ENCODE data around the gene UQCC3. TPM values are rescaled to one million over a fixed set of nuclear protein-coding genes. Genes with fewer than 3 reads are reported as not detected.
A peak's percentile ranks its signal among the peaks of the same experiment; 100 is the strongest.

The UQCC3 gene
- total RNA-seq, 2 donors from 2014 or later: 5.6 to 7.1 TPM

GRCh38 chr11:62709247-62710000, 38.0 kb downstream of the UQCC3 start:
- Mint-ChIP-seq H3K4me3 (peak overlapping the region; percentile 89), H3K9me3 (no peaks in the 10 kb centered on the region), H3K27me3 (ENCODE audit: low read depth) (no peaks in the 10 kb centered on the region), H3K36me3 (ENCODE audit: insufficient read depth in 2 of 2) (peaks cover 0 to 17% of the 10 kb centered on the region in 2 donors), H3K4me1 (ENCODE audit: low read depth) (peaks cover 75% of the 10 kb centered on the region), H3K27ac (peak overlapping the region; percentile 93)
- ATAC-seq (replicated peaks in 1 of 2): peak; percentile 77 to 79
- DNase-seq: peak; percentile 96 to 97

DNA sequence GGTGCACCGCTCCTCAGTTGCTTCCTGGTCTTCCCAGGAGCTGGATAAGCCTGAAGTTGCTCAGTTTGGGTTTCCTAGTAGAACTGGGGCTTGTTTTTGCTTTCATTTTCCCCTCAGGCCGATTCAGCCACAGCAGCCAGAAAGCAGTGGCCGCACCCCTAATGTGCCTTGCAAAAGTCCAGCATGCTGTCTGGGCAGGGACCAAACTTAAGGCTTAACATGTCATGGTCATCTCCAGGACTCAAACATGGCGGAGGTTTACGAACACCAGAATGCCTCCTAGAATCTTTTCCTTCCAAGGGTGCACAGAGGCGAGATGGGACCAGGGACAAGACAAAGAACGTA, 38.5 kb downstream of the UQCC3 start:
- Mint-ChIP-seq H3K27ac (peak overlapping the region; percentile 93), H3K9me3 (no peaks in the 10 kb centered on the region), H3K36me3 (ENCODE audit: insufficient read depth in 2 of 2) (peaks cover 0 to 17% of the 10 kb centered on the region in 2 donors)

DNA sequence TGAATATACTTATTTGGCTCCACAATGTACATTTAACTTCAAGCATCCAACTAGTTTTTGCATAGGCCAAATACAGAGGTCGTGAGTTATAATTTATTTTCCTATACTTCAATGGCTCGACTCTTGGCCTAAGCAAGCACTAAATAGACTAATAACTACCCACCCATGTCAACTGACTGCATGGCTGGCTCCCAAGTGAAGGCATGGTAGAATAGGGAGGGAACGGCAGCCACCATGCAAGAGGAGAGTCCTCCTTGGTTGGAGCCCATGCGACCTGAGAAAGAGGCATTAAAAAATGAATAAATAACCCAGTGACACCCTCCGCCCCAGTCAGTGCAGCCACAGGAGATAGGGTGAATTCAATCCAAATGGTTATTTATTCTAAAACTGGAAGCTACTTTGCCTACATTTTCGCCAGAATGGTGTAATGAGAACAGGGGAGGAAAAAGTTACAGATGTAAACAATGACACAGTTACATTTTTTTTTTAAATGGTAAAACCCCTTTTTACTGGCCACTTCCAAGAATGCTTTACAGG, 40.9 kb downstream of the UQCC3 start:
- Mint-ChIP-seq H3K9me3 (no peaks in the 10 kb centered on the region), H3K27ac (peak overlapping the region; percentile 98), H3K4me3 (peak overlapping the region; percentile 59 to 85), H3K4me1 (ENCODE audit: low read depth) (peaks cover 69% of the 10 kb centered on the region), H3K36me3 (ENCODE audit: insufficient read depth in 2 of 2) (peaks cover 0 to 23% of the 10 kb centered on the region in 2 donors), H3K27me3 (ENCODE audit: low read depth) (no peaks in the 10 kb centered on the region)
- DNase-seq (no peak), ATAC-seq (replicated peaks in 1 of 2) (no peak)

More for the DNA sequence above, 38.5 kb downstream of the UQCC3 start:
- no peaks in the 10 kb centered on the region for H3K27me3 Mint-ChIP-seq (ENCODE audit: low read depth)
- H3K4me1 Mint-ChIP-seq (ENCODE audit: low read depth): peaks cover 80% of the 10 kb centered on the region
- H3K4me3 Mint-ChIP-seq: peak overlapping the region; percentile 89
- ATAC-seq (replicated peaks in 1 of 2) (no peak), DNase-seq (peak in 1 of 2 donors; percentile 23)

DNA sequence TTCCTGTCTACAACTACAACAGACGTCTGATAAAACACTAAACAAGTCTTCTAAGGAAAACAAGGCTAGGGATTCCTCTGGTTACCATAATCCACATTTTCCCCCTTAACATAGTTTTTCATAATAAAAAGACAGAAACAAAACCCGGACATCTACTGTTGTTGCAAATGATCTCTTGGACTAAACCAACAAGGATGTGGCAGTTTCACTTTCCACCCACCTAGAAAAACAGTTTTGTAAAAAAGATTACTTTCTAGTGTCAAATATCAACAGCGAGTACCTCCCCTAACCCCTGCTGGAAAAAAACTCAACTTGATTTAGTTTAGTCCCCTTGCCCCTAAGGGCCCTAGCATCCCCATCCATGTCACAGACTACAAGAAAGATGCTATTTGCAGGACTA, 41.4 kb downstream of the UQCC3 start:
- Mint-ChIP-seq H3K36me3 (ENCODE audit: insufficient read depth in 2 of 2) (peaks cover under 1 to 26% of the 10 kb centered on the region in 2 donors), H3K9me3 (no peaks in the 10 kb centered on the region), H3K4me1 (ENCODE audit: low read depth) (peaks cover 65% of the 10 kb centered on the region), H3K27ac (peak overlapping the region; percentile 98), H3K27me3 (ENCODE audit: low read depth) (no peaks in the 10 kb centered on the region), H3K4me3 (peak overlapping the region; percentile 59 to 85)
- no peak for DNase-seq
- ATAC-seq (replicated peaks in 1 of 2): no peak

- Mint-ChIP-seq H3K36me3 (ENCODE audit: insufficient read depth in 2 of 2) (peaks cover 4 to 31% of the 10 kb centered on the region in 2 donors), H3K9me3 (no peaks in the 10 kb centered on the region), H3K4me3 (peak overlapping the region in 1 of 2 donors; percentile 85), H3K4me1 (ENCODE audit: low read depth) (peaks cover 65% of the 10 kb centered on the region), H3K27me3 (ENCODE audit: low read depth) (no peaks in the 10 kb centered on the region), H3K27ac (peak overlapping the region; percentile 98)
- ATAC-seq (replicated peaks in 1 of 2) (no peak), DNase-seq (no peak)
These were observed 41.9 kb downstream of the UQCC3 start for GRCh38 chr11:62713343-62713742.

DNA sequence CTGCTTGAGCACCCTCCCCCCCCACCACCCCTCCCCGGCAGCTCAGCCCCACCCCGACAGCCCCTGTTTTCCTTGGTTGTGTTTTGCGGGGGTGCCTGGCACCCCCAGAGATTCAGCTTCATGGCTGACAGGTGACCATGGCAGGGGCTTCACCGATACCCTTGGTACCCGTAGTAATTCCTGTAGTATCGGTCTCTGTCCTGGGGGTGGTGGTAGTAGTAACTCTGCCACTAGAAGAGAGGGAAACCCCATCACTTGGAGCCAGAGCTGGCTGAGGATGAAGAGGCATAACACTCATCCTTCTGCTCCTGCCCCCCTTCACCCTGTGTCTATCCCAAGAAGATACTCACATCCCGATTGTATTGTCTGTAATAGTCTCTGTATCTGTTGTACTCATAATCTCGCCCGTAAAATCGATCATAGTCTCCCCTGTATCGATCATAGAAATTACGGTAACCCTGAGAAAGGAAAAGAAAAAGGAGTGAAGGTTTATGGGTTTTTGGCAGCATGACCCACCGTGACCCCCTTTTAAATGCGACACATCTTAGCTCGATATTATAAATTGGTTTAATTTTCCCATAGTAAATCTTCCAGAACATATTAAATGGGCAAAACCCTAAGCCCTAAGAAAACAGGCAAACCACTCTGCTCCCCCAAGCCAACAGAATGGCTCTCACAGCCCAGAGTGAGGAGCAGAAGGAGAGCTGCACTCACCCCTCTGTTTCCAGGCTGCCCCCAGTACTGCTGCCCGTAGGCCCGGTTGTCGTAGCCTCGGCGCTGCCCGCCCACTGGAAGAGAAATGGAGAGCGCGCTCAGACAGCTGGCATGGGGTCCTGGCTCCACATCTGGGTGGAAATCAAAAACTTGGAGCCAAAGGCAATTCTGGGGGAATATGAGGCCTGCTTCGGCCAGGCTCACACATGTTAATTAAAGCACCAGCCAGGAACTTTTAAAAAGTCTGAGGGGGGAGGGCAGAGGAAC, 44.0 kb downstream of the UQCC3 start:
- H3K27me3 Mint-ChIP-seq (ENCODE audit: low read depth): no peaks in the 10 kb centered on the region
- peak overlapping the region; percentile 24 for H3K27ac Mint-ChIP-seq
- DNase-seq: no peak
- ATAC-seq (replicated peaks in 1 of 2): no peak
- peaks cover 9 to 43% of the 10 kb centered on the region in 2 donors for H3K36me3 Mint-ChIP-seq (ENCODE audit: insufficient read depth in 2 of 2)
- H3K4me3 Mint-ChIP-seq: no peak overlapping the region
- H3K4me1 Mint-ChIP-seq (ENCODE audit: low read depth): peaks cover 63% of the 10 kb centered on the region
- no peaks in the 10 kb centered on the region for H3K9me3 Mint-ChIP-seq

DNA sequence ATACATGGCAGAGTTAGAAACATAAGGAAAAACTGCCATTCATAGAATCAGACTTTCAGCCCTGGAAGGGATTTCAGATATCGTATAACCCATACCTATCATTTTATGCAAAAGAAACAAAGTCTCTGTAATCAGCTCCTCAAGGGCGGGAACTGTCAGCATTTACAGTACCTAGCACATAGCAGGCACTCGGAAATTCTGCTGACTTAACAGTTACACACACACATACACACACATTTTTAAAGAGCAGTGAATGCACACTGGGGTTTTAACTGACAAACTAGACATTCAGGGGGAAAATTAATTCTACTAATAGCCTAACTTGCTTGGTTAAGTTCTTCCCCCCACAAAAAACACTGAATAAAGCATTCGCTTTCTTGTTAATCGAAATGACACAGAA, 44.7 kb downstream of the UQCC3 start:
- H3K9me3 Mint-ChIP-seq: no peaks in the 10 kb centered on the region
- H3K4me3 Mint-ChIP-seq: no peak overlapping the region
- H3K27me3 Mint-ChIP-seq (ENCODE audit: low read depth): no peaks in the 10 kb centered on the region
- DNase-seq (no peak), ATAC-seq (replicated peaks in 1 of 2) (no peak)
- H3K4me1 Mint-ChIP-seq (ENCODE audit: low read depth): peaks cover 66% of the 10 kb centered on the region
- H3K27ac Mint-ChIP-seq: peak overlapping the region; percentile 24
- peaks cover 9 to 46% of the 10 kb centered on the region in 2 donors for H3K36me3 Mint-ChIP-seq (ENCODE audit: insufficient read depth in 2 of 2)

- DNase-seq: no peak
- H3K27me3 Mint-ChIP-seq (ENCODE audit: low read depth): no peaks in the 10 kb centered on the region
- no peak for ATAC-seq (replicated peaks in 1 of 2)
- H3K9me3 Mint-ChIP-seq: no peaks in the 10 kb centered on the region
- peaks cover 71% of the 10 kb centered on the region for H3K4me1 Mint-ChIP-seq (ENCODE audit: low read depth)
- peak overlapping the region; percentile 73 for H3K27ac Mint-ChIP-seq
- H3K36me3 Mint-ChIP-seq (ENCODE audit: insufficient read depth in 2 of 2): peaks cover 12 to 49% of the 10 kb centered on the region in 2 donors
- H3K4me3 Mint-ChIP-seq: no peak overlapping the region
These were observed 45.3 kb downstream of the UQCC3 start for GRCh38 chr11:62716816-62717215.

GRCh38 chr11:62719302-62719978, 48.0 kb downstream of the UQCC3 start:
- peak; percentile 50 to 78 for ATAC-seq (replicated peaks in 1 of 2)
- peak overlapping the region in 1 of 2 donors; percentile 37 for H3K4me3 Mint-ChIP-seq
- peaks cover 26 to 59% of the 10 kb centered on the region in 2 donors for H3K36me3 Mint-ChIP-seq (ENCODE audit: insufficient read depth in 2 of 2)
- DNase-seq: no peak
- H3K27me3 Mint-ChIP-seq (ENCODE audit: low read depth): no peaks in the 10 kb centered on the region
- H3K27ac Mint-ChIP-seq: peak overlapping the region; percentile 88
- no peaks in the 10 kb centered on the region for H3K9me3 Mint-ChIP-seq
- H3K4me1 Mint-ChIP-seq (ENCODE audit: low read depth): peaks cover 66% of the 10 kb centered on the region

DNA sequence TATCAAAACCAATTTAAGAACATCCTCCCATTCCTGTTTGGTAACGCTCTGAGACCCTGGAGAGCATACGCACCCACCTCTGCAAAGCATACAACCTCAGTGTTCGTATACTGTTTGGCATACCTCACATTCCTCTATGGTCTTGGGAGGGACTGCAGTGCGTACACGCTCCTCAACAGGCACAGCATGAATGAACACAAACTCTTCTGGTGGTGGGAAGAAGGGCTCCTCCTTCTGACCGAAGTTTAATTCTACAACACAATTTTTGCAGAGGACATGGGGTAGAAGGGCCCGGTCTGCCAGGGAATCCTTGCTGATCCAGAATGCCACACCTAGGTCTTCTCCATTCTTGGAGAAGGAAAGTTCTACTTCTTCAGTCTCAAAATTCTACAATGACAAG, 50.5 kb downstream of the UQCC3 start:
- peaks cover 35 to 59% of the 10 kb centered on the region in 2 donors for H3K36me3 Mint-ChIP-seq (ENCODE audit: insufficient read depth in 2 of 2)
- H3K27me3 Mint-ChIP-seq (ENCODE audit: low read depth): no peaks in the 10 kb centered on the region
- ATAC-seq (replicated peaks in 1 of 2) (no peak), DNase-seq (no peak)
- H3K27ac Mint-ChIP-seq: peak overlapping the region; percentile 80
- H3K4me3 Mint-ChIP-seq: no peak overlapping the region
- no peaks in the 10 kb centered on the region for H3K9me3 Mint-ChIP-seq
- peaks cover 64% of the 10 kb centered on the region for H3K4me1 Mint-ChIP-seq (ENCODE audit: low read depth)

All from activated T-cell treated with anti-CD3 and anti-CD28 coated beads, Interleukin-2, amount 50 U/mL, for 72 hours (primary cell).